Parathyroid adenoma (tissue), 2 donors: ENCODE data around the gene PCBP2.

Experiments used
- H2AFZ ChIP-seq: fragments of 300-600 bp; sonication (generic); one replicate; pipeline ENCODE4 v1.7.0; 2017; ENCODE audit warnings: antibody characterized with exemption, mild to moderate bottlenecking
- H3K27ac ChIP-seq: fragments of 300-600 bp; sonication (generic); one replicate; pipeline ENCODE4 v1.7.0; 2017
- H3K27me3 ChIP-seq: fragments of 300-600 bp; sonication (generic); one replicate; pipeline ENCODE4 v1.7.0; 2017; ENCODE audit warnings: low read length; ENCODE audit not compliant: control insufficient read depth, insufficient read depth
- H3K36me3 ChIP-seq: fragments of 300-600 bp; sonication (generic); one replicate; pipeline ENCODE4 v1.7.0; 2017; ENCODE audit warnings: low read length; ENCODE audit not compliant: control insufficient read depth, insufficient read depth
- H3K4me1 ChIP-seq: fragments of 300-600 bp; sonication (generic); one replicate; pipeline ENCODE4 v1.7.0; 2017; ENCODE audit warnings: control low read depth
- H3K4me2 ChIP-seq: fragments of 300-600 bp; sonication (generic); one replicate; pipeline ENCODE4 v1.7.0; 2017; ENCODE audit warnings: low read length
- H3K4me3 ChIP-seq: fragments of 300-600 bp; sonication (generic); one replicate; pipeline ENCODE4 v1.7.0; 2017; ENCODE audit warnings: low read depth, low read length
- H3K79me2 ChIP-seq: fragments of 300-600 bp; sonication (generic); one replicate; pipeline ENCODE4 v1.7.0; 2017; ENCODE audit warnings: control low read depth
- H3K9ac ChIP-seq: fragments of 300-600 bp; sonication (generic); one replicate; pipeline ENCODE4 v1.7.0; 2017; ENCODE audit warnings: mild to moderate bottlenecking
- H3K9me3 ChIP-seq: fragments of 300-600 bp; sonication (generic); one replicate; pipeline ENCODE4 v1.7.0; 2017; ENCODE audit warnings: low read length; ENCODE audit not compliant: control insufficient read depth
- TF ChIP-seq, protein P1 (sequence below): fragments of 300-600 bp; sonication (generic); IDR thresholded peaks from one replicate; pipeline ENCODE4 v1.7.0; 2017; ENCODE audit warnings: antibody characterized with exemption, mild to moderate bottlenecking
- donor health status: primary hyperparathyroidism.

Gene PCBP2

DNA sequence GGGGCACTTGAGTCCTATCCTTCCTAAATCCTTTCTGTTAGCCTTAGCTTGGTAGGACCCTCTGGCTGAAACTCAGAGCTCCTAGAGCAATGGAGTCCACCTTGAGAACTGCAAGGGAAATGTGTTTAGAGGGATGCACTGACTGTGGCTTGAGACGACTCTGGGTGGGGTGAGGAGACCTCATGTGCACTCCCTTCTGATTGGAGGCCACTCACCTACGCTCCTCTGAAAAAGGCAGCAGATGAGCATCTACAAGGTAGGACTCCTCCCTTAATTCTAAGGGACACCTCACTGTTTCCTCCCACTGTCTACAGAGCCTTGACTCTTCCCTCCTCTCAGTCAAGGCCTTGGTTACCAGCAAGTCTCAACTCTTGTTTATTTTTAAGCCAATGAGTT lies 46.3 kb downstream of the PCBP2 start:
- Histone ChIP-seq H3K27me3 (no peaks in the 10 kb centered on the region), H3K36me3 (no peaks in the 10 kb centered on the region), H3K4me3 (no peak overlapping the region), H3K9me3 (no peaks in the 10 kb centered on the region), H3K79me2 (peaks cover 2% of the 10 kb centered on the region), H3K4me2 (no peak overlapping the region), H3K4me1 (peaks cover 36% of the 10 kb centered on the region), H3K9ac (no peak overlapping the region), H3K27ac (peak overlapping the region; percentile 12), H2AFZ (no peak overlapping the region)
- TF ChIP-seq, protein P1, sequence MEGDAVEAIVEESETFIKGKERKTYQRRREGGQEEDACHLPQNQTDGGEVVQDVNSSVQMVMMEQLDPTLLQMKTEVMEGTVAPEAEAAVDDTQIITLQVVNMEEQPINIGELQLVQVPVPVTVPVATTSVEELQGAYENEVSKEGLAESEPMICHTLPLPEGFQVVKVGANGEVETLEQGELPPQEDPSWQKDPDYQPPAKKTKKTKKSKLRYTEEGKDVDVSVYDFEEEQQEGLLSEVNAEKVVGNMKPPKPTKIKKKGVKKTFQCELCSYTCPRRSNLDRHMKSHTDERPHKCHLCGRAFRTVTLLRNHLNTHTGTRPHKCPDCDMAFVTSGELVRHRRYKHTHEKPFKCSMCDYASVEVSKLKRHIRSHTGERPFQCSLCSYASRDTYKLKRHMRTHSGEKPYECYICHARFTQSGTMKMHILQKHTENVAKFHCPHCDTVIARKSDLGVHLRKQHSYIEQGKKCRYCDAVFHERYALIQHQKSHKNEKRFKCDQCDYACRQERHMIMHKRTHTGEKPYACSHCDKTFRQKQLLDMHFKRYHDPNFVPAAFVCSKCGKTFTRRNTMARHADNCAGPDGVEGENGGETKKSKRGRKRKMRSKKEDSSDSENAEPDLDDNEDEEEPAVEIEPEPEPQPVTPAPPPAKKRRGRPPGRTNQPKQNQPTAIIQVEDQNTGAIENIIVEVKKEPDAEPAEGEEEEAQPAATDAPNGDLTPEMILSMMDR = no peak

DNA sequence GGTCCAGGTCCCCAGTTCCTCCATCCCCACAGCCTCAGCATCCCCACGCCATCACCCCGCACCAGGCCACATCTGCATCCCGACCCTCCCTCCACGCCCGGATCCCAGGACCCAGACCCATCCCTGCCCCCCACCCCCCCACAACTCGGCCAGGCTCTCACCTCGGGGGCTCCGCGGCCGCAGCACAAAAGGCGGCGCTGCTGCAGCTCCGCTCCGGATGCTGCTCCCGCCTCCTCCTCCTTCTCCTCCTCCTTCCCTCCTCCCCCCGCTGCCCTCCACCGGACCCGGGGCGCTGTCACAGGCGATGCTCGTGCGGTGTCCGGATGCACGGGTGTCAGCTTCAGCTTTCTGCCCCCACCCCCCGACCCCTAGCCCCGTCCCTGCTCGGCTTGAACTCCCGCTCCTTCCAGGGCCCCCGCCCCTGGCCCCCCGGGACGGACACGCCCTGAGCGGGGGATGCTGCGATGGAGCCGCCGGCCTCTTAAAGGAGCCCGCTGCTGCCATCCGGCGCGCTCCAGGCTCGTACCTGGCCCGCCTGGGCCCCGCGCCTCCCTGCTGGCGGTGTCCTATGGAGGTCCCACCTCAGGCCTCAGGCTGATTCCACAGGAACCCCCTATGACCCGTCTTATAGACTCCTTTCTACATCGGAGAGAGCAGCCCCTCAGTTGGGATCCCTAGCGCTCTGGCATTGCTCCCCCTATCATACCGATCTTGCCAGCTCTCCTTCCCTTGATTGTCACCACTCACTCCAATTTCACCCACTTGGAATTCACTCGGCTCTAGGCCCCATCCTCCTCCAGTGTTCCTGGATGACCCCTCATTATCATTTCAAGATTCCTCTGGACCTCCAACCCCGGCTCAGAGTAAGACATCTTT lies 47.6 kb downstream of the PCBP2 start, which contains the start of gene MAP3K12:
TSS of gene MAP3K12 (minus strand) at position 193 of the 876 bp plus-strand sequence. CDS start 12,067 bp downstream, outside the sequence.
- Histone ChIP-seq H3K9ac (peak within 1 kb of the TSS; percentile 91), H3K79me2 (peaks cover 2% of the 10 kb centered on the region), H3K4me3 (peak within 1 kb of the TSS; percentile 85), H3K4me2 (peak within 1 kb of the TSS; percentile 90), H3K27ac (peak within 1 kb of the TSS; percentile 99), H2AFZ (peak within 1 kb of the TSS; percentile 90), H3K9me3 (no peaks in the 10 kb centered on the region), H3K36me3 (no peaks in the 10 kb centered on the region), H3K27me3 (no peaks in the 10 kb centered on the region), H3K4me1 (peaks cover 28% of the 10 kb centered on the region)
- TF ChIP-seq, protein P1 = no peak

DNA sequence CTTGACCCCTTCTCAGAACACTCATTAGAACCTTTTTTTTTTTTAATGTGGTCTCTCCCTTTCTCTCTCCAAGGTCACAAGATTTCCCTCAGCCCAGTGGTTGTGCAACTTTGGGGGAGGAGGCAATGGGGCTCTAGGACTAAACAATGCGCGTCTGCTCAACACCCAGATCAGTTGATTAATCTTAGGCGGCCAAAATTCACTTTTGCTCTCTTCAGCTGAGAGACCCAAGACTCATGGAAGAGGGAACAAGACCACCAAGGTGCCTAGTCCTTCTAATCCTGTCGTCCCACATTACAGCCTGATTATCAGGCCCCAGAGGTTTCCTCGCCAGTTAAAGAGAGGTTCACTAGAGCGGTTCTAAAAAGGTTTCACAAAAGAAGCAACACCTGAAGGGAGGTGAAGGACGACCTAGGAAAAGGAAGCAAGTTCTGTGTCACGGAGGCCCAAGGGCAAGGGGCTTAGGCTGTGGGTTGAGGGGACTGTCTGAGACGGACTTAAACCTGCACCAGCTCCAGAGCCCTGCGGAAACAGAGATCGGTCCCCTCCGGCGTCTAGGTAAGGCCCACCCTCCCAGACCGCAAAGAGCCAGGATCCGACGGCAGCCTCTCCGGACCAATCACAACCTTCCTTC lies 48.4 kb downstream of the PCBP2 start:
- H3K4me1 ChIP-seq = peaks cover 28% of the 10 kb centered on the region
- H3K9me3 ChIP-seq = no peaks in the 10 kb centered on the region
- no peaks in the 10 kb centered on the region for H3K36me3 ChIP-seq
- H2AFZ ChIP-seq = peak overlapping the region; percentile 90
- peak overlapping the region; percentile 85 for H3K4me3 ChIP-seq
- no peaks in the 10 kb centered on the region for H3K27me3 ChIP-seq
- H3K79me2 ChIP-seq = peaks cover 2% of the 10 kb centered on the region
- TF ChIP-seq, protein P1 = no peak
- H3K9ac ChIP-seq = peak overlapping the region; percentile 91
- H3K27ac ChIP-seq = peak overlapping the region; percentile 99
- peak overlapping the region; percentile 90 for H3K4me2 ChIP-seq

DNA sequence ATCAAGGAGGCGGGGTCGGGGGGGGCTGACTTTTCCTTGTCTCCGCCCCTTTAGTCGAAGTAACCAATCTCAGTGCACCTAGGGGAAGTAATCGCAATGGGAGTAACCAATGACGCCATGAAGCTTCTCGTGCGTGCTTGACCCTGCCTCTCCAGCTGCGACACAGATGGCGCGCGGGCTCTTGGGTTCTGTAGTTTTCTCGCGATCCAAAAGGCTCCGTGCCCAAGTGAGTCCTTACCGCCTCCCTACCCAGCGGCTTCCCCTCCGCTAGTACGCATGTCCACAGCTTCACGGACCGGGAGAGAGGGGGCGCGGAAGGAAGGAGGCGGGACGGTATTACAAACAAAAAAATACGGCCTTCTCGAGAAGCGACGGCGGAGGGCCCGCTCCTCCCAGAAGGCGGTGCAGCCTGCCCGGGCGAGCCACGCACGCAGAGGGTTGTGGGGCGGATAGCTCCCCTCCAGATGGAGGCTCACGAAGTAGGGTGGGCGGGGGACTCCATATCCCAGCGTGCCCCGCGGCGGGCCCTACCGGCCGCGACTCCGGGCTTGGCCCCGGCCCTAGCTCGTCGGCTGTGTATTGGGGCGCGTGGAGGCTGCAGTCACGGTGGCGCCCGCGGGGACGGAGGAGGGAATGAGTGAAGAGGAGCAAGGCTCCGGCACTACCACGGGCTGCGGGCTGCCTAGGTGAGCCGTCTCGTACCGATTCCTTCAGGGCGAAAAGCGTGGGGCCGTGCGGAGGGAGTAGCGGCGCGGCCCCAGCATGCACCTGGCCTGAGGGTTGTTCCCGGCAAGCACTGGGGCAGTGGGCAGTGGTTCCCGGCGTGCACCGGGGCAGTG lies 49.1 kb downstream of the PCBP2 start, which contains the start of gene TARBP2:
TSS of gene TARBP2 (plus strand) at position 508 of the 839 bp plus-strand sequence. CDS start at position 634, 126 bp downstream.
- Histone ChIP-seq H3K9me3 (no peaks in the 10 kb centered on the region), H3K4me2 (peak within 1 kb of the TSS; percentile 90), H2AFZ (peak within 1 kb of the TSS; percentile 99), H3K36me3 (no peaks in the 10 kb centered on the region), H3K4me3 (peak within 1 kb of the TSS; percentile 85), H3K9ac (peak within 1 kb of the TSS; percentile 91), H3K27ac (peak within 1 kb of the TSS; percentile 99), H3K4me1 (peaks cover 23% of the 10 kb centered on the region), H3K79me2 (peaks cover 2% of the 10 kb centered on the region), H3K27me3 (no peaks in the 10 kb centered on the region)
- TF ChIP-seq, protein P1 = no peak
